CD4-positive, alpha-beta memory T cell (primary cell): Measurements from ENCODE around the gene MYO1B. TPM values are rescaled to one million over a fixed set of nuclear protein-coding genes. Genes with fewer than 3 reads are reported as not detected.

Source experiments
- CTCF ChIA-PET: fragments of 350-600 bp; sonication (Branson Sonifier 250); formaldehyde crosslinking; loops from one replicate; lab custom pipeline; 2021; ENCODE audit warnings: inconsistent platforms; ENCODE audit not compliant: partially characterized antibody; lab: Charles Lee
- POLR2A ChIA-PET: fragments of 350-600 bp; sonication (Branson Sonifier 250); formaldehyde crosslinking; loops from one replicate; lab custom pipeline; 2021; ENCODE audit not compliant: partially characterized antibody; lab: Charles Lee
- DNase-seq, 5 donors: peaks; one replicate each; pipeline versions ENCODE4 v3.0.0 to v3.0.0-alpha.2; 2020 to 2022; ENCODE audit warnings: mixed read lengths in 1 of 5
- H3K27ac ChIP-seq: one replicate; pipeline ENCODE4 v1.7.0; 2013; ENCODE audit warnings: low read depth, low read length
- H3K27me3 ChIP-seq: 2 replicates; pipeline ENCODE4 v1.7.0; 2013; ENCODE audit warnings: mild to moderate bottlenecking, low read length, moderate library complexity; ENCODE audit not compliant: insufficient read depth
- H3K36me3 ChIP-seq: 2 replicates; pipeline ENCODE4 v1.7.0; 2013; ENCODE audit warnings: mild to moderate bottlenecking, low read length, moderate library complexity; ENCODE audit not compliant: insufficient read depth
- H3K4me1 ChIP-seq: 2 replicates; pipeline ENCODE4 v1.7.0; 2013; ENCODE audit warnings: mild to moderate bottlenecking, low read length, moderate library complexity; ENCODE audit not compliant: insufficient read depth
- H3K4me3 ChIP-seq, 2 donors: one replicate each; pipeline ENCODE4 v1.7.0; 2013; ENCODE audit warnings: low read length in 2 of 2, mild to moderate bottlenecking in 1 of 2
- H3K9me3 ChIP-seq, 2 donors: one replicate each; pipeline ENCODE4 v1.7.0; 2013; ENCODE audit warnings: low read length in 2 of 2, control low read depth in 1 of 2; ENCODE audit not compliant: control insufficient read depth in 1 of 2
- H3K27ac Mint-ChIP-seq, 7 donors: one replicate each; pipeline ENCODE4 v1.8.0; 2020 to 2021; ENCODE audit warnings: mixed read lengths in 7 of 7, mild to moderate bottlenecking in 6 of 7, inconsistent platforms in 3 of 7, moderate library complexity in 3 of 7
- H3K27me3 Mint-ChIP-seq, 2 donors: one replicate each; pipeline ENCODE4 v1.8.0; 2020 to 2021; ENCODE audit warnings: mixed read lengths in 2 of 2
- H3K36me3 Mint-ChIP-seq, 2 donors: one replicate each; pipeline ENCODE4 v1.8.0; 2020 to 2021; ENCODE audit warnings: mixed read lengths in 2 of 2, inconsistent platforms in 1 of 2, mild to moderate bottlenecking in 1 of 2
- H3K4me1 Mint-ChIP-seq, 4 donors: one replicate each; pipeline ENCODE4 v1.8.0; 2020 to 2021; ENCODE audit warnings: mixed read lengths in 4 of 4, mild to moderate bottlenecking in 1 of 4
- H3K4me3 Mint-ChIP-seq, 8 donors: one replicate each; pipeline ENCODE4 v1.8.0; 2020 to 2021; ENCODE audit warnings: mixed read lengths in 8 of 8, mild to moderate bottlenecking in 7 of 8, moderate library complexity in 6 of 8, inconsistent platforms in 3 of 8
- H3K9me3 Mint-ChIP-seq, 8 donors: one replicate each; pipeline ENCODE4 v1.8.0; 2020 to 2021; ENCODE audit warnings: mixed read lengths in 8 of 8, mild to moderate bottlenecking in 5 of 8, inconsistent platforms in 3 of 8, moderate library complexity in 1 of 8
- intact Hi-C: fragments of 100-400 bp; cut with micrococcal nuclease; formaldehyde crosslinking; loops from one replicate; pipeline ENCODE4 v1.15.1; 2023
- polyA plus RNA-seq, 2 donors: library from polyadenylated mRNA; unstranded; fragments of 300-500 nt; fragmentation: Illumina TruSeq; gene quantifications; one replicate each; pipeline ENCODE4 v1.2.3, GENCODE V29; 2021
- total RNA-seq, 2 experiments: library from RNA; stranded (reverse); gene quantifications; one replicate each; pipeline ENCODE4 v1.2.3, GENCODE V29; 2021

The MYO1B gene
- total and polyA plus RNA-seq, 4 experiments from 2014 or later = 0.12 to 0.38 (median 0.17) TPM

GRCh38 chr2:191231995-191232394, 13.2 kb upstream of the MYO1B start:
- Histone ChIP-seq H3K4me1 (no peaks in the 10 kb centered on the region), H3K27me3 (no peaks in the 10 kb centered on the region), H3K9me3 (no peaks in the 10 kb centered on the region), H3K36me3 (no peaks in the 10 kb centered on the region), H3K4me3 (no peak overlapping the region), H3K27ac (no peak overlapping the region)
- Mint-ChIP-seq H3K4me3 (no peak overlapping the region), H3K4me1 (no peaks in the 10 kb centered on the region), H3K36me3 (no peaks in the 10 kb centered on the region), H3K9me3 (peaks cover 0 to 6% (median 1%) of the 10 kb centered on the region in 8 donors), H3K27ac (no peak overlapping the region), H3K27me3 (peaks cover 0 to 1% of the 10 kb centered on the region in 2 donors)
- DNase-seq = no peak
- POLR2A ChIA-PET = no interaction called here
- intact Hi-C loops = no loop called here
- CTCF ChIA-PET = no interaction called here

GRCh38 chr2:191233533-191233932, 11.7 kb upstream of the MYO1B start:
- DNase-seq = no peak
- no peak overlapping the region for H3K27ac ChIP-seq
- H3K36me3 Mint-ChIP-seq = no peaks in the 10 kb centered on the region
- H3K27ac Mint-ChIP-seq = no peak overlapping the region
- ChIA-PET CTCF (no interaction called here), POLR2A (no interaction called here)
- H3K36me3 ChIP-seq = no peaks in the 10 kb centered on the region
- intact Hi-C loops = no loop called here
- H3K27me3 ChIP-seq = no peaks in the 10 kb centered on the region
- peaks cover 0 to 6% (median 1%) of the 10 kb centered on the region in 8 donors for H3K9me3 Mint-ChIP-seq
- H3K4me3 ChIP-seq = no peak overlapping the region
- no peaks in the 10 kb centered on the region for H3K4me1 ChIP-seq
- no peak overlapping the region for H3K4me3 Mint-ChIP-seq
- no peaks in the 10 kb centered on the region for H3K9me3 ChIP-seq
- no peaks in the 10 kb centered on the region for H3K4me1 Mint-ChIP-seq
- H3K27me3 Mint-ChIP-seq = no peaks in the 10 kb centered on the region

GRCh38 chr2:191234376-191234775, 10.8 kb upstream of the MYO1B start:
- POLR2A ChIA-PET = no interaction called here
- Histone ChIP-seq H3K4me3 (no peak overlapping the region), H3K4me1 (no peaks in the 10 kb centered on the region), H3K27ac (no peak overlapping the region), H3K9me3 (no peaks in the 10 kb centered on the region), H3K36me3 (no peaks in the 10 kb centered on the region), H3K27me3 (no peaks in the 10 kb centered on the region)
- no peaks in the 10 kb centered on the region for H3K27me3 Mint-ChIP-seq
- intact Hi-C loops = no loop called here
- no peaks in the 10 kb centered on the region for H3K4me1 Mint-ChIP-seq
- CTCF ChIA-PET = no interaction called here
- H3K9me3 Mint-ChIP-seq = peaks cover 0 to 6% (median 1%) of the 10 kb centered on the region in 8 donors
- no peak overlapping the region for H3K4me3 Mint-ChIP-seq
- no peak for DNase-seq
- H3K36me3 Mint-ChIP-seq = no peaks in the 10 kb centered on the region
- no peak overlapping the region for H3K27ac Mint-ChIP-seq

- POLR2A ChIA-PET = no interaction called here
- Histone ChIP-seq H3K4me1 (peaks cover 4% of the 10 kb centered on the region), H3K36me3 (no peaks in the 10 kb centered on the region), H3K27me3 (no peaks in the 10 kb centered on the region), H3K27ac (no peak overlapping the region), H3K4me3 (no peak overlapping the region), H3K9me3 (no peaks in the 10 kb centered on the region)
- no peak overlapping the region for H3K27ac Mint-ChIP-seq
- peaks cover 0 to 8% (median 4%) of the 10 kb centered on the region in 8 donors for H3K9me3 Mint-ChIP-seq
- no peak overlapping the region for H3K4me3 Mint-ChIP-seq
- intact Hi-C loops = no loop called here
- peaks cover 0 to 2% (median 0%) of the 10 kb centered on the region in 4 donors for H3K4me1 Mint-ChIP-seq
- H3K27me3 Mint-ChIP-seq = peaks cover 0 to 2% of the 10 kb centered on the region in 2 donors
- no peaks in the 10 kb centered on the region for H3K36me3 Mint-ChIP-seq
- DNase-seq = no peak
- CTCF ChIA-PET = no interaction called here
Measured at GRCh38 chr2:191240871-191241270, 4.3 kb upstream of the MYO1B start.

- Histone ChIP-seq H3K9me3 (no peaks in the 10 kb centered on the region), H3K36me3 (no peaks in the 10 kb centered on the region), H3K27ac (no peak overlapping the region), H3K4me3 (no peak overlapping the region), H3K4me1 (peaks cover 9% of the 10 kb centered on the region), H3K27me3 (no peaks in the 10 kb centered on the region)
- H3K27me3 Mint-ChIP-seq = peaks cover 3 to 5% of the 10 kb centered on the region in 2 donors
- peaks cover 0 to 8% (median 4%) of the 10 kb centered on the region in 8 donors for H3K9me3 Mint-ChIP-seq
- ChIA-PET POLR2A (no interaction called here), CTCF (no interaction called here)
- H3K36me3 Mint-ChIP-seq = no peaks in the 10 kb centered on the region
- H3K4me1 Mint-ChIP-seq = peaks cover 3 to 5% (median 4%) of the 10 kb centered on the region in 4 donors
- H3K27ac Mint-ChIP-seq = no peak overlapping the region
- H3K4me3 Mint-ChIP-seq = no peak overlapping the region
- intact Hi-C loops = no loop called here
- no peak for DNase-seq
Measured at GRCh38 chr2:191241418-191241817, 3.8 kb upstream of the MYO1B start.

- no peak for DNase-seq
- Mint-ChIP-seq H3K9me3 (peaks cover 0 to 8% (median 4%) of the 10 kb centered on the region in 8 donors), H3K36me3 (no peaks in the 10 kb centered on the region), H3K4me1 (peaks cover 3 to 8% (median 6%) of the 10 kb centered on the region in 4 donors), H3K27me3 (peaks cover 15 to 16% of the 10 kb centered on the region in 2 donors), H3K27ac (no peak overlapping the region), H3K4me3 (no peak overlapping the region)
- H3K4me3 ChIP-seq = no peak overlapping the region
- no peak overlapping the region for H3K27ac ChIP-seq
- CTCF ChIA-PET = no interaction called here
- POLR2A ChIA-PET = no interaction called here
- H3K27me3 ChIP-seq = no peaks in the 10 kb centered on the region
- intact Hi-C loops = no loop called here
- H3K36me3 ChIP-seq = no peaks in the 10 kb centered on the region
- peaks cover 9% of the 10 kb centered on the region for H3K4me1 ChIP-seq
- H3K9me3 ChIP-seq = no peaks in the 10 kb centered on the region
Measured at GRCh38 chr2:191243154-191243553, 2.0 kb upstream of the MYO1B start.

- DNase-seq = no peak
- ChIA-PET POLR2A (no interaction called here), CTCF (no interaction called here)
- Mint-ChIP-seq H3K4me3 (peak overlapping the region; percentile 69 to 79 (median 74)), H3K4me1 (peaks cover 3 to 8% (median 6%) of the 10 kb centered on the region in 4 donors), H3K27ac (no peak overlapping the region), H3K9me3 (peaks cover 0 to 8% (median 4%) of the 10 kb centered on the region in 8 donors), H3K27me3 (peaks cover 16% of the 10 kb centered on the region in 2 donors), H3K36me3 (no peaks in the 10 kb centered on the region)
- H3K27me3 ChIP-seq = no peaks in the 10 kb centered on the region
- H3K4me3 ChIP-seq = no peak overlapping the region
- H3K4me1 ChIP-seq = peaks cover 9% of the 10 kb centered on the region
- H3K36me3 ChIP-seq = no peaks in the 10 kb centered on the region
- no peaks in the 10 kb centered on the region for H3K9me3 ChIP-seq
- H3K27ac ChIP-seq = no peak overlapping the region
- intact Hi-C loops = no loop called here
Measured at GRCh38 chr2:191244350-191244749, 854 bp upstream of the MYO1B start.
